Neutrophil (primary cell): ENCODE data around the gene PER2.
"Not testable (repeated sequence)": the region's sequence is repeated elsewhere in the genome, so short reads cannot be mapped to it uniquely, and the experiment has no call there.

Experiments used
- H3K27ac ChIP-seq: fragments of 200-600 bp; sonication (generic); 2 replicates; pipeline ENCODE4 v1.5.1; 2016; ENCODE audit warnings: mild to moderate bottlenecking, moderate library complexity
- H3K27me3 ChIP-seq: fragments of 200-600 bp; sonication (generic); 2 replicates; pipeline ENCODE4 v1.6.0; 2016; ENCODE audit warnings: mild to moderate bottlenecking
- H3K36me3 ChIP-seq: fragments of 200-600 bp; sonication (generic); 2 replicates; pipeline ENCODE4 v1.5.1; 2017
- H3K4me1 ChIP-seq, 2 experiments: fragments of 200-600 bp in 1 of 2; sonication (generic) in 1 of 2; 1 replicate in 1 of 2; 2 replicates in 1 of 2; pipeline versions ENCODE4 v1.5.1 to v1.6.1; 2013 to 2016; ENCODE audit warnings: low read depth in 1 of 2, low read length in 1 of 2, mild to moderate bottlenecking in 1 of 2, moderate library complexity in 1 of 2; ENCODE audit not compliant: control insufficient read depth in 1 of 2, insufficient read depth in 1 of 2
- H3K4me3 ChIP-seq, 2 experiments: fragments of 200-600 bp in 1 of 2; sonication (generic) in 1 of 2; 1 replicate in 1 of 2; 2 replicates in 1 of 2; pipeline ENCODE4 v1.5.1; 2013 to 2016; ENCODE audit warnings: low read depth in 1 of 2, low read length in 1 of 2, mild to moderate bottlenecking in 1 of 2, moderate library complexity in 1 of 2
- H3K9me3 ChIP-seq: fragments of 200-600 bp; sonication (generic); 2 replicates; pipeline ENCODE4 v1.5.1; 2016
- TF ChIP-seq, protein P1 (sequence below): fragments of 200-600 bp; sonication (generic); IDR thresholded peaks from 2 replicates; pipeline ENCODE4 v1.5.1; 2016; ENCODE audit warnings: antibody characterized with exemption

The PER2 gene, protein sequence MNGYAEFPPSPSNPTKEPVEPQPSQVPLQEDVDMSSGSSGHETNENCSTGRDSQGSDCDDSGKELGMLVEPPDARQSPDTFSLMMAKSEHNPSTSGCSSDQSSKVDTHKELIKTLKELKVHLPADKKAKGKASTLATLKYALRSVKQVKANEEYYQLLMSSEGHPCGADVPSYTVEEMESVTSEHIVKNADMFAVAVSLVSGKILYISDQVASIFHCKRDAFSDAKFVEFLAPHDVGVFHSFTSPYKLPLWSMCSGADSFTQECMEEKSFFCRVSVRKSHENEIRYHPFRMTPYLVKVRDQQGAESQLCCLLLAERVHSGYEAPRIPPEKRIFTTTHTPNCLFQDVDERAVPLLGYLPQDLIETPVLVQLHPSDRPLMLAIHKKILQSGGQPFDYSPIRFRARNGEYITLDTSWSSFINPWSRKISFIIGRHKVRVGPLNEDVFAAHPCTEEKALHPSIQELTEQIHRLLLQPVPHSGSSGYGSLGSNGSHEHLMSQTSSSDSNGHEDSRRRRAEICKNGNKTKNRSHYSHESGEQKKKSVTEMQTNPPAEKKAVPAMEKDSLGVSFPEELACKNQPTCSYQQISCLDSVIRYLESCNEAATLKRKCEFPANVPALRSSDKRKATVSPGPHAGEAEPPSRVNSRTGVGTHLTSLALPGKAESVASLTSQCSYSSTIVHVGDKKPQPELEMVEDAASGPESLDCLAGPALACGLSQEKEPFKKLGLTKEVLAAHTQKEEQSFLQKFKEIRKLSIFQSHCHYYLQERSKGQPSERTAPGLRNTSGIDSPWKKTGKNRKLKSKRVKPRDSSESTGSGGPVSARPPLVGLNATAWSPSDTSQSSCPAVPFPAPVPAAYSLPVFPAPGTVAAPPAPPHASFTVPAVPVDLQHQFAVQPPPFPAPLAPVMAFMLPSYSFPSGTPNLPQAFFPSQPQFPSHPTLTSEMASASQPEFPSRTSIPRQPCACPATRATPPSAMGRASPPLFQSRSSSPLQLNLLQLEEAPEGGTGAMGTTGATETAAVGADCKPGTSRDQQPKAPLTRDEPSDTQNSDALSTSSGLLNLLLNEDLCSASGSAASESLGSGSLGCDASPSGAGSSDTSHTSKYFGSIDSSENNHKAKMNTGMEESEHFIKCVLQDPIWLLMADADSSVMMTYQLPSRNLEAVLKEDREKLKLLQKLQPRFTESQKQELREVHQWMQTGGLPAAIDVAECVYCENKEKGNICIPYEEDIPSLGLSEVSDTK (N-terminal part only)

DNA sequence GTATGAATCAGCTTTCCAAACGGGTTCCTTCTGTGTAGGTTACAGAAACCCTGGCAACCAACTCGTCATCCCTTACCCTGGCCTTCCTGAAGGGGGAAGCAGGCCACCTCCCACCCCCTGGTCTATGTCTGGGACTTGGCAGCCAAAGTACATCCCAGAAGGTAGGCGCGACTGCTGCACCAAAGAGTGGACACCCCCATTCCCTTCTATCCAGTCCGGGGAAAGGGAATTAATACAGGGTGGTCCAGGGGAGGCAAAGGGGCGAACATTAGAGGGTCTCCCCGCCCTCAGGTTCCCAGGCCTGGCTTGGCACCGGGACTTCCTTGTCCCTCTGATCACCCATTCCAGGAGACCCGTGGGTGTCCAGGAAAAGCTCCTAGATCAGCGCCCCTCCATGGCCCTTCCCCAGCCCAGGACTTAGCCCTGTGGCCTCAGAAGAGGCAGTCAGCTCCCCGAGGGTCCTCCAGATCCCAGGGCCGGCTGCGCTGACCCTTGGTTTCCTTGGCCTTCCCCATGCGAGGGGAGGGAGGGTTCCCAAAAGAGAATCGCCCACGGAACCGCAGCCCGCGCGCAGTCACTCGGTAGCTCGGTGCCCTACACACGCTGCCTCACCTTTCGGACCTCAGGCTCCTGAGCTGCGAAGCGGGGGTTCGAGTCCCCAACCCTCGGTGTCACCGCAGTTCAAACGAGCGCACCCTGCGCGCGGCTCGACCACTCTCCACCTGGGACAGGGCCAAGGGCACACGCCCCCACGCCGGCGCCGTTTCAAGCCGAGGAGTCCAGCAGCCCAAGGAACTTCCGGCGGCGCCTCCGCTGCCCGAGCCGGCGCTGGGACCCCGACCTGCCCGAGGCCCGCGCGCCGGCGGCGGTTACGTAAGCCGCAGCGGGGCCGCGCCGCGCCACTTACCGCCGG lies at the start of gene PER2:
PER2 (minus strand) TSS at position 874 of the 913 bp plus-strand sequence. CDS start 10,674 bp downstream, outside the sequence.
- TF ChIP-seq, protein P1, sequence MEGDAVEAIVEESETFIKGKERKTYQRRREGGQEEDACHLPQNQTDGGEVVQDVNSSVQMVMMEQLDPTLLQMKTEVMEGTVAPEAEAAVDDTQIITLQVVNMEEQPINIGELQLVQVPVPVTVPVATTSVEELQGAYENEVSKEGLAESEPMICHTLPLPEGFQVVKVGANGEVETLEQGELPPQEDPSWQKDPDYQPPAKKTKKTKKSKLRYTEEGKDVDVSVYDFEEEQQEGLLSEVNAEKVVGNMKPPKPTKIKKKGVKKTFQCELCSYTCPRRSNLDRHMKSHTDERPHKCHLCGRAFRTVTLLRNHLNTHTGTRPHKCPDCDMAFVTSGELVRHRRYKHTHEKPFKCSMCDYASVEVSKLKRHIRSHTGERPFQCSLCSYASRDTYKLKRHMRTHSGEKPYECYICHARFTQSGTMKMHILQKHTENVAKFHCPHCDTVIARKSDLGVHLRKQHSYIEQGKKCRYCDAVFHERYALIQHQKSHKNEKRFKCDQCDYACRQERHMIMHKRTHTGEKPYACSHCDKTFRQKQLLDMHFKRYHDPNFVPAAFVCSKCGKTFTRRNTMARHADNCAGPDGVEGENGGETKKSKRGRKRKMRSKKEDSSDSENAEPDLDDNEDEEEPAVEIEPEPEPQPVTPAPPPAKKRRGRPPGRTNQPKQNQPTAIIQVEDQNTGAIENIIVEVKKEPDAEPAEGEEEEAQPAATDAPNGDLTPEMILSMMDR = no peak
- Histone ChIP-seq H3K27me3 (peaks cover 3% of the 10 kb centered on the region), H3K4me1 (peaks cover 31 to 36% of the 10 kb centered on the region in 2 experiments), H3K27ac (peak within 1 kb of the TSS; percentile 78), H3K4me3 (peak within 1 kb of the TSS; percentile 82 to 86), H3K9me3 (no peaks in the 10 kb centered on the region), H3K36me3 (no peaks in the 10 kb centered on the region)

DNA sequence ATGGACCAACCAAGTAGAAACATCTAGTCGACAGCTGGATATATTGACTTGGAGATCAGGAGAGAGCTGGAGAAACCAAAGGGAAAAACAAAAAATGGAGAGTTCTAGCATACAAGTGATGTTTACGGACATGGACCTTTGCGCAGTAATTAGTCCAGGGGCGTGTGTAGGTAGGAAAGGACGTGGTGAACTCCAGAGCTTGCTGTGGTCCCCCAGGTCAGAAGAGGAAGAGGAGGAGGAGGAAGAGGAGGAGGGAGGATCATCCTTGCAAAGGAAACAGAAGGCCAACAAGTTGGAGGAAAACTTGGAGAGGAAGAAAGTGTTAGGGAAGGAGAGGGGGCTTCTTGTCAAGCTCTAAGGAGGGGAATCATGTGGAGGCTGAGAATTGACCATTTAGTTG lies 49.4 kb upstream of the PER2 start:
- no peaks in the 10 kb centered on the region for H3K9me3 ChIP-seq
- TF ChIP-seq, protein P1 = no peak
- no peaks in the 10 kb centered on the region for H3K36me3 ChIP-seq
- no peaks in the 10 kb centered on the region for H3K27me3 ChIP-seq
- H3K4me1 ChIP-seq = no peaks in the 10 kb centered on the region
- no peak overlapping the region for H3K4me3 ChIP-seq
- H3K27ac ChIP-seq = no peak overlapping the region

DNA sequence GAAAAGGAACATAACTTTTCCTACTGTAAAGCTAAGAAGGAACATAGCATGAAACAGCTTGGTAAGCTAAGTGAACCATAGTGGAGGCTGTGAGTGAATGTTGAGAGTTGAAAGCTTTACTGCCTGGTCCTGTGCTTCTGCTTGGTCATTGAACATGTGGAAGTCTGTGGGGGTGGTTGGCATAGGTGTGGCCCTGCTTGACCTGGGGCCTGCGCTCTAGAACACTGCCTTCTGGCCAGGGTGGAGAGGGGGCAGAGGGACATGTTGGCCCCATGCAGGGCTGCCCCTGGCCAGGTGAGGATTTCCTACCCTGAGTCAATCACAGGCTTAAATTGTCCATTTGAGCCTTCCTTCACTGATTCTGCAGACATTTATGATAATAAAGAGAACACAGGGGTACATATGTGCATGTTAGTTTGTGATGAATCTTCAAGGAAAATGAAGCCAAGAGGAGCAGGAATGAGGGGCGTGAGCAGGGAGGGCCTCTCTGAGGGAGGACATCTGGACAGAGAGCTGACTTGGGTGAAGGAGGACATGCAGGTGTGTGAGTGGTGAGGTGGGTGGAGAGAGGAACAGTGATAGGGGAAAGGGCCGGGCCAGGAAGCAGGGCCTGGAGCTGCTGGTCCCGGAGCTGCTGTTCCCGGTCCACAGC lies 48.5 kb upstream of the PER2 start:
- Histone ChIP-seq H3K4me3 (no peak overlapping the region), H3K9me3 (no peaks in the 10 kb centered on the region), H3K4me1 (no peaks in the 10 kb centered on the region), H3K27me3 (no peaks in the 10 kb centered on the region), H3K27ac (no peak overlapping the region), H3K36me3 (no peaks in the 10 kb centered on the region)
- TF ChIP-seq, protein P1 = no peak

DNA sequence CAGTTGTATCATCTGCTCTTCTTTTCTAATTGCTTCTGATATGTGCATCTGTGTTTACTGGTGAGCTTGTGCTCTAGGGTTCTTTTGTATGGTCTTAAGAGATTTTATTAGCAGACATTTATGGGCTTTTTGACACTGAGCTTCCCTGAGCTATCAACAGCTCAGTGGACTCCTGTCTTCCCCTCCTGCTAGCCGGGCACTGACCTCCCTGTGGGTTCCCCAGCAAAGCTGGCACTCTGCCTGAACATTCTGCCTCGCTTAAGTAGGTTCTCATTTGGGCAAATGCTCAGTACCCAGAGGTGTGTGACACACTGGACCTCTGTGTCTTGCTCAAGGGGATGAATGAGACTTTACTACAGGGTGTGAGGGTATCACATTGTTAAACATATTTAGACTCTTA lies 47.7 kb upstream of the PER2 start:
- TF ChIP-seq, protein P1 = no peak
- no peaks in the 10 kb centered on the region for H3K27me3 ChIP-seq
- H3K9me3 ChIP-seq = no peaks in the 10 kb centered on the region
- H3K27ac ChIP-seq = no peak overlapping the region
- H3K4me1 ChIP-seq = no peaks in the 10 kb centered on the region
- H3K36me3 ChIP-seq = no peaks in the 10 kb centered on the region
- H3K4me3 ChIP-seq = no peak overlapping the region

DNA sequence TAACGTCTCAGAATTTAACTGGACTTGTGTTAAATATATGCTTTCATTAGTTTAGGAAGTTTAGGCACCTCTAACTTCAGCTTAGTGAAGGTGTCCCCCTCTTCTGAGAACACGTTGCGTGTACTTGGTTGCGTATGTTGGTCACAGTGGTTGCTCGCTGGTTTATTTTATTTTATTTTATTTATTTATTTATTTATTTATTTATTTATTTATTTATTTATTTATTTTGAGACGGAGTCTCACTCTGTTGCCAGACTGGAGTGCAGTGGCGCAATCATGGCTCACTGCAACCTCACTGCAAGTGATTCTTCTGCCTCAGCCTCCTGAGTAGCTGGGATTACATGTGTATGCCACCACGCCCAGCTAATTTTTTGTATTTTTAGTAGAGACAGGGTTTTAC lies 47.2 kb upstream of the PER2 start:
- not testable (repeated sequence) for H3K27ac ChIP-seq, H3K36me3 ChIP-seq, H3K4me1 ChIP-seq, H3K27me3 ChIP-seq, H3K9me3 ChIP-seq, H3K4me3 ChIP-seq
